Posterior cingulate gyrus (tissue), 11 donors: ENCODE data around the gene STUB1.
A peak's percentile ranks its signal among the peaks of the same experiment; 100 is the strongest.

Experiments
- DNase-seq, 10 donors: peaks; one replicate each; pipeline versions ENCODE4 v3.0.0 to v3.0.0-alpha.2; 2020 to 2021; ENCODE audit warnings: mixed read lengths in 3 of 10
- intact Hi-C: fragments of 100-400 bp; cut with DNase I; formaldehyde crosslinking; loops from one replicate; pipeline ENCODE4 v1.15.1; 2023

Gene STUB1

DNA sequence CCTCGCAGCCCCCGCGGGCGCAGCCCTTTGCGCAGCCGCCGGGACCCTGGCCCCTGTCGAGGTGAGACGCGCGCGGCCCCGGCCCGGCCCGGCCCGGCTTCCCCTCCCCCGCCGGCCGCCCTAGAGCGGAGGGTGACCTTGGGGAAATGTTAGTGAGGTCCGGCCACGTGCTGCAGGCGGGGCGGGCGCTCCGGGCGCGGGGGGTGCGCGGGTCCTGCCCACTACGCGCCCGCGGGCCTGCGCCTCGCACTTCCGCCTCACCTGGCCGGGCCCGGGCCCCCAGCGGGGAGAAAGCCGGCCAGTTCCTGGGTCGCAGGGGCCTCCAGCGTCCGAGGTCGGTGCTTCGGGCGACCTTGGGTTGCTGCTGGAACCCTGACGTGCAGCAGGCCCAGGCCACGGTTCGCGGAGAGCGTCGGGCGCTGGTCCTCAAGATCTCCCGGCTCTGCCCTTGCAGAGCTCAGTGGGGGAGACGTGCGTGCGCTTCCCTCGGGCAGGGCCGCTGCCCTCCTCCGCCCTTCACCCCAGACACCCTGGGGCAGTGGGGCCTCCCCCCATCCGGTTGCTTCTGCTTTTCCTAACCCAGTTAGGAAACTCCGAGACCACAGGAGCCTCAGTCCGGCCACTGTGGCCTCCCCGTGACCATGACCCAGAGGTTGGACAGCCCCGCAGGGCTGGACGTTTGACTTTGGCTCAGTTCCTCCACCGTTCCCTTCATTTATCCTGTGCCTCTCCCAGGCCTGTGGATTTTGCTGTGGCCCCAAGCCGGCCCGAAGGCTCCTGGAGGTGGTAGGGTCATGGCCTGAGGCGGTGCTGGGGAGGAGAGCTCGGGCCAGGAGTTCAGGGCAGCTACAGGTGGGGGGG lies 37.8 kb upstream of the STUB1 start:
- DNase-seq = peak in 4 of 10 donors; percentile 31 to 87 (median 48)
- intact Hi-C loops = no loop called here

- intact Hi-C loops = no loop called here
- DNase-seq = no peak
These were observed 37.2 kb upstream of the STUB1 start for GRCh38 chr16:643050-643368.

- intact Hi-C loops = no loop called here
- DNase-seq = no peak
These were observed 35.7 kb upstream of the STUB1 start for GRCh38 chr16:644556-644955.

DNA sequence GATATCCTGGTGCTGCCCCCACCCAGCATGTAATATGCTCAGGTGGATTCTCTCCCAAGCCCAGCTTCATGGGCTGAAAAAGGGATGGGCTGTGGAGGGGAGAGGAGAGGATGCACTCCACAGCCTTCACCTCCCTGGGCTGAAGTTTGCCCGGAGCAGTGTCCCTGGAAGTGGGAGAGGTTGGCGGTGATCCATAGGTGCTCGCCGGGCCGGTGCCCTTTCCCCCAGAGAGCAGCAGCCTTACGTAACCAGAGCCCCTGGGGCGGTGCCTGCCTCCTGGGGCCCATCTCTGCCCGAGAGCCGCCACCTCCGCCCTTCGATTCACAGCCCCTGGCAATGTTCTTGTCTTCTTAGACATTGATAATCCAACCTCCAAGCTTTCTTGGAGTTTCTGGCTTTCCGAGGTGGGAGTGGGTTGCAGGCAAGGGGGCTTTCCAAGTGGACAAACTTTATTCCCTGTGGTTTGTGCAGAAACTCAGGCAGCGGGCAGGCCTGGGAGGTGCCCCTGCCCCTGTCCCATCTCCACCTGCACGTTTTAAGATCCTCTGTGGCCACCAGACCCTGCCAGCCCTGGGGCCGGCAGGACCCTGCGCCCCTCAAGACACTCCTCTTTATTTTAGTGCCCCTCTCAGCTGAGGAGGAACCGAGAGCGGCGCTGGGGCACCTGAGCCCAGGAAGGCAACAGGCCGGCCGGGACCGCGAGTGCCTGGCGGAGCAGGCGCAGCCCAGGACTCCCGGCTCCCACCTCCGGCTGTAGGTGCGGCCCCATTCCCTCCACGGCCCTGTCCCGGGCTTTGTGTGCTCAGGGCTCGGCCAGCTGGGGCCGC lies 34.1 kb upstream of the STUB1 start:
- intact Hi-C loops = no loop called here
- DNase-seq = no peak

DNA sequence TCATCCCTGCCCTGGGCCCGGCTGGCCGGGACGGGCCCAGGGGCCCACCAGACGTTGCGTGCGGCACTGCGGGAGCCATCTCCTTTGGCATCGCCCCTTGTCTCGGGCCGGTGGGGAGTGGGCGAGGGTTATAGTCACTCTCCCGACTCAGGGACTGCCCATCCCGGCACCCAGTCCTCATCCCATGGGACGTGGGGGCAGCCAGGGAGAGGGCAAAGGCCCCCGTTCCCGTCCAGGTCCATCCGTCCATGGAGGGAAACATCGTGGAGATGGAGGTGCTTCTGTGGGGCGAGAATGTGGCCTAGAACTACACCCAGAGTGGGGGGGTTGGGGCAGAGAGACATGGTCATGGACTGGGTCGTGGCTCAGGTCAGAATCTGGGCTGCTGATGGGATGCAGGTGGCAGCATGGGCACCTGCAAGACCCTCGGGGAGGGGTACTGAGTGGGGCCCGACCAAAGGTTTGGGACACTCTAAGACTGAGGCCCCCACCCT lies 33.5 kb upstream of the STUB1 start:
- DNase-seq = no peak

DNA sequence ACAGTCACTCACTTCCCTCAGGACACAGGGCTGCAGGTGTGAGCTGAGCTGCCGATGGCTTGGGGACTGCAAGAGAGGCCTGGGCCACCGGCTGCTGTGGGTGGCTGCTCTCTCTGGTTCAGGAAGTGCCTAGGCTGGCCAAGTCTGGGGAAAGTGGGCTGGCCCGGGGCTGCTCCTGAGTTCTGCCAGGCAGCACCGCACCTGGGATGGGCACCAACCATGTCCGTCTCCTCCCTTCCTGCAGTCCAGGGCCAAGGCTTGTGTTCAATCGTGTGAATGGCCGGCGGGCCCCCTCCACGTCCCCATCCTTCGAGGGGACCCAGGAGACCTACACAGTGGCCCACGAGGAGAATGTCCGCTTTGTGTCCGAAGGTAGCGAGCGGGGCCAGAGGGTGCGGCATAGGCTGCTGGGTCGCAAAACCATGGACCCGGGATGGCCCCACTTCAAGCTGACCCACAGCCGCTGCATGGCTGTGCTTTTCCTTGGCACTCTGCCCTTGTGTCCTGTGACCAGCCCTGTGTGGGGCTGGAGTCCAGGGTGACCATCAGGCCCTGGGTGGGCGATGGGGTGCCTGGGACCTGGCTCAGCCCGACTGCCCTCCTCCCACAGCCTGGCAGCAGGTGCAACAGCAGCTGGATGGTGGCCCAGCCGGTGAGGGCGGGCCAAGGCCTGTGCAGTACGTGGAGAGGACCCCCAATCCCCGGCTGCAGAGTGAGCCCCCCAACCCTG lies 32.9 kb upstream of the STUB1 start:
- no peak for DNase-seq
- intact Hi-C loops = no loop called here

More for the DNA sequence above, 33.5 kb upstream of the STUB1 start:
- intact Hi-C loops = no loop called here

DNA sequence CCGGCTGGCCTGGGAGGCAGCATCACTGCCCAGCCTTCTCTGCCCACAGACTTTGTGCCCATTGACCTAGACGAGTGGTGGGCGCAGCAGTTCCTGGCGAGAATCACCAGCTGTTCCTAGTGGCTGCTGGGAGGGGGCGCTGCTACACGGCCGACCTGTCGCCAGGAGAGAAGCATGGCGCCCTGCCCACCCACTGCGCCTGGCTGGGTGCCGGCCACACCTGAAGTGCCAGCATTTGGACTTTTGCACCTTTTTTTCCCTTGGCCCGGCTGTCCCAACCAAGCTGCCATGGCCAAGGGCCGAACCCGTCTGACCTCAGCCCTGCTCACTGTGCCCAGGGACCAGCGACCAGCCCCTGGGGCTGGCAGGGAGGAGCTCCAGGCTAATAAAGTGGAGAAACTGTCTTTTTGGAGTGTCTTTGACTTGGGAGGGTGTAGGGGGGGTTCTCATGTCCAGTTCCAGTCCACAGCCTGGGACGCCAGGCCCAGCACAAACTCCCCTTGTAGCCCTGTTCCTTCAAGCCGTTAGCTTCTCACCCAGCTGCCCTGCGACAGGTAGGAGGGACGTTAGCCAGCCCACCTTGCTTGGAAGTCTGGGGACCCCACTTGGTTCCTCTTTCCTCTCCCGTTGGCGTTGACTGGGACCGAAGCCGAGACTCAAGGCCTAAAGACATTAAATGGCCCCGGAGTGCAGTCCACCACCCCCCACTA lies 32.0 kb upstream of the STUB1 start:
- intact Hi-C loops = no loop called here
- no peak for DNase-seq

DNA sequence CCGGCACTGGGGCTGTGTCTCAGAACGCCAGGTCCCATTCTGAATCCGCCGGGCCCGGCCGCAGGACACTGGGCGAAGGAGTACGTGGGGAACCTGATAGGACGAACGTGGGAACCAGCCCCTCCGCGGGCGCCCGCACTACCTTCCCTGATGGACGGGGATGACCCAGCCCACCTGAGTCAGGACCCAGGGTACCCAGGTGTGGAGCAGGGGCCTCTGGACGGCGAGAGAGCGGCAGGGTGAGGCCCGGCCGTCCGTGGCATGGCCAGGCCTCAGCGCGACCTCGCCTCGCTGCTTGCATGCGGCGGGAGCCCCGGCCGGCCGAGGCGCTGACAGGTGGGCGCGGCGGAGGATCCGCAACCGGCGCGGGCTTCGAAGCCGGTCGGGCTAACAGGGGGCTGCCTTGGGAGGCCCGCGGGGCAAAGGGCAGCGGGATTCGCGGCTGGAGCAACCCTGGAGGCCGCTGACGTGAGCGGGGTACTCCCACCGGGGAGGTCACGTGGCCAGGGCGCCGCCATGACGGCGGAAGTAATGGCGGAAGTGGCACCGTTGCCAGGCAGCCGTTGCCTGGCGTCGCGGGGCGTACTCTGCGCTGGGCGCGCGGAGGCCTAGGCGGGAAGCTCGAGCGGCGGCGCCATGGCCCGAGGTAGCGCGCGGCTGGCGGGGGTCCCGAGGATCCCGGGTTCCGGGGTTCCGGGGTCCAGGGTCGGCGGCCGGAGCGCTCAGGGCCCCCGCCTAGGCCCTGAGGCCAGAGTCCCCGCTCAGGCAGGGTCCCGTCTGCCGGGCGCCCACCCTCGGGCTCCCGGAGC lies 31.2 kb upstream of the STUB1 start, which contains the start of gene WDR90:
Gene WDR90, plus strand, starts transcription at position 585 of the 809 bp plus-strand sequence. Its CDS starts 52 bp downstream, at position 637.
- intact Hi-C loops = no loop called here
- DNase-seq = peak; percentile 92 to 99 (median 96)

- DNase-seq = no peak
- intact Hi-C loops = no loop called here
These were observed 30.6 kb upstream of the STUB1 start for GRCh38 chr16:649631-650030.

DNA sequence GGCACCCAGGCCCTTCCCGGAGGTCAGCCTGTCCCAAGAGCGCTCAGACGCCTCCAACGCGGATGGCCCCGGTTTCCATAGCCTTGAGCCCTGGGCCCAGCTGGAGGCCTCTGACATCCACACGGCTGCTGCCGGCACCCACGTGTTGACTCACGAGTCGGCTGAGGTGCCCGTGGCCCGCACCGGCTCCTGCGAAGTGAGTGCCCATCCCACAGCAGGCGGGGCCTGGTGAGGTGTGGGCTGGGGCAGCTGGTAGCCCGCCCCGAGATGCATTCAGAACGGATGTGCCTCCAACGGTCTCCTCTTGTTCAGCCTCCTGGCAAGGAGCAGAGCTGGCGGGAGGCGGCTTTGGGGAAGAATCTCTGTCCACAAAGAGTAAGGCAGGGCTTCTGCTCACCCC lies 28.4 kb upstream of the STUB1 start:
- intact Hi-C loops = no loop called here
- DNase-seq = no peak

DNA sequence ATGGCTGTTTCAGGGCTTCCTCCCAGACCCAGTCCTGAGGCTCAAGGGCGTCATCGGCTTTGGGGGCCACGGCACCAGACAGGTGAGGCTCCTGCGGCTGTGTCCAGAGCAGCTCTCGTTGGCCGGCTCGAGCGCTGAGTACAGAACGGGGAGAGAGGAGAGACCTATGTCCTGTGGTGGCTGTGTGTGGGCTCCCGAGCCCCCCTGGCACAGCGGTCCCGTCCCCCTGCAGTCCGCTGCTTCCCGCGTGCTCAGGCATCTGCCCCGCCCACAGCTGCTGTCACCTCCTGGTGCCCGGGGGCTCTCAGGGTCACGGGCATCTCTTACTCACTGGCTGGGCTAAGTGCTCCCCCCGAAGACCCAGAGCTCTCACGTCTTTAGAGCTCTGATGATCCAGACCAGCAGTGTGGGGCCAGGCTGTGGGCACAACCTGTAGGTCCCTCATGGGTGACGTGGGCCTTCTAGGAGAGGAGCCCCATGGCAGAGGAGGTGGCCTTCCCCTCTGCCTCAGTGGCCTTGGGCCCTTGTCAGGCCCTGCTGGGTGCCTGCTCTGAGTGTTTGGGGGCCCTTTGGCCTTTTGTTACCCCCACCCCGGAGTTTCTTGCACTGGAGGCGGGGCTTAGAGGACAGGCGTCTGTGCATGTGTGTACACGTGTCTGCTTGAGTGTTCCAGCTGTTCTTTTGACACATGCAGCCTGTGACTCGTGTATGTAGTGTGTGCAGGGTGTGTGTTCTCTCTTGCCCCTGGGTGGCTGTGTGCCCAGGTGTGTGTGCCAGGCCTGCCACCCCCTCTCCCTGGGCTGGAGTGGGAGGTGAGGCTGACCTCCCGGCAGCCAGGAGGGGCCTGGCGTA lies 27.5 kb upstream of the STUB1 start:
- intact Hi-C loops = no loop called here
- DNase-seq = no peak

DNA sequence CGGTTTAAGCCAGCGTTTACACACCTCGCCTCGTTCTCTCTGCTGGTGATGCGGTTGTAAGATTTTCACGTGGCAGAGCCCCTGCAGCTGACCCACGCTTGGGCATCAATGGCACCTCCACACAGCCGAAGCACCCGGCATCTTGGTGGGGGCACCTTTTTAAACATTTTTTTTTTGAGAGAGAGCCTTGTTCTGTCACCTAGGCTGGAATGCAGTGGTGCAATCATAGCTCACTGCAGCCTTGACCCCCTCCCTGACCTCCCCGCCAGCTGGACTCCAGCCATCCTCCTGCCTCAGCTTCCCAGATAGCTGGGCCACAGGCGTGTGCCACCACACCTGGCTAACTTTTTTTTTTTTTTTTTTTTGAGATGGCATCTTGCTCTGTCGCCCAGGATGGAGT lies 26.2 kb upstream of the STUB1 start:
- intact Hi-C loops = no loop called here
- no peak for DNase-seq

DNA sequence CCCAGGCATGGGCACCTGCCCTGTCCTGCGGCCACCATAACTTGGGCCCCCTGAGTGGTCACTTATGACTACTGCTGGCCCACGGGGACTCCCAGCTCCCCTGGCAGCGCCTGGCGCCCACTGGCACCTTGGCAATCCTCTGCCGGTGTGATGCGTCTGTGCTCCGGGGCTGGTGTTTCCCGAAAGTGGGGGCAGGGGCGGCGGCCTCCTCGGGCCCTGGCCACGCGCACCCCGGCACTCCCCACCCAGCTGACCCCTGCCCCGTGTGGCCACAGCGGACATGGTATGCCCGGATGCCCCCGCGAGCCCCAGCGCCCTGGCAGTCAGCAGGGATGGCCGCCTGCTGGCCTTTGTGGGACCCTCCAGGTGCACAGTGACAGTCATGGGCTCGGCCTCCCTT lies 22.7 kb upstream of the STUB1 start:
- intact Hi-C loops = no loop called here
- no peak for DNase-seq

DNA sequence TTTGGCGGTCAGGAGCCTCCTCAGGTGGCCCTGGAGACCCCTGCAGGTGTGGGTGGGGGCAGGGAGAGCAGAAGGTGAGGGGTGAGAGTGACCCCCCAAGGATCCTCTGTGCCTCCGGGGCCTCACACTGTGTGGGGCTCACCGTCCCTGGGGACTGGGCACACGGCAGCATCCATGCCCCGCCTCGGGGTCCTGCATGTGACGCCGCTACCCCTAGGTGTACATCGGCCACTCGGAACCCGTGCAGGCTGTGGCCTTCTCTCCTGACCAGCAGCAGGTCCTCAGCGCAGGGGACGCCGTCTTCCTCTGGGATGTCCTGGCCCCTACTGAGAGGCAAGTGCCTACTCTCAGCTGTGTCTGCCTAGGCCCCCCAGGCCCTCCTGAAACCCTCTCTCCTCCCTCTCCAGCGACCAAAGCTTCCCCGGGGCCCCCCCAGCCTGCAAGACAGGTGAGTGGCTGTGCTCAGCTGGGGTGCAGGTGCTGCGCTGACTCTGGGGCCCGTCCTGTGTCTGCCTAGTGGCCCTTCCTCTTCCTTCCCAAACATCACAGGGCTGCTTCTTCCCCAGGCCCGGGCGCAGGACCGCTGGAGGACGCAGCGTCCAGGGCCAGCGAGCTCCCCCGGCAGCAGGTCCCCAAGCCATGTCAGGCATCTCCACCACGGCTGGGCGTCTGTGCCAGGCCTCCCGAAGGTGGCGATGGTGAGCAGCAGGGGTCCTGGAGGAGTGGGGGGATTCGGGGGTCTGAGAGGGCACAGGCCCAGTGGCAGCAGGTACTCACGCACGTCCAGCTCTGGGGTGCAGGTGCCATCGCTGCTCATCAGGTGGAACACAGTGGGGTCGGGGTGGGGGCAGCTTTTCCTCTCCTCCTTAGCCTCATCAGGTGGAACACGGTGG lies 21.3 kb upstream of the STUB1 start:
- intact Hi-C loops = no loop called here
- DNase-seq = no peak

DNA sequence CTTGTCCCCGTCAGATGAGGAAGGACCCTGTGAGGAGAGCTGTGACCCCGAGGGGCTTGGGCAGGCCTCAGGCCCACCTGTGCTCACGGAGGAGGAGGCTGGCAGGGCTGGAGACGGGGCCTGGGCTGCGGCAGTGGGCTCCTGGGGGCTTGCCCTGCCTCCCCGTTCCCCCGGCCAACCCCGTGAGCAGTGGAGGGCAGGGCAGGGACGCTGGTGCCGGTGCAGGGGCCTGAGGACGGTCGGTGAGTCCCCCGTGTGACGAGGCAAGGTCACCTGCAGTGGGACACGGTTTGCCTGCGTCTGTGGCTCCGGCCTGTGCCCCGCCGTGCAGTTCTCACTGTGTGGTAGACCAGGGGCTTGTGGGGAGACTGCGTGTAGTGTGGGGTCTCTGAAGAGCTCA lies 20.6 kb upstream of the STUB1 start:
- no peak for DNase-seq
- intact Hi-C loops = no loop called here

GRCh38 chr16:660132-660458 lies 20.1 kb upstream of the STUB1 start:
- intact Hi-C loops = no loop called here
- DNase-seq = no peak

DNA sequence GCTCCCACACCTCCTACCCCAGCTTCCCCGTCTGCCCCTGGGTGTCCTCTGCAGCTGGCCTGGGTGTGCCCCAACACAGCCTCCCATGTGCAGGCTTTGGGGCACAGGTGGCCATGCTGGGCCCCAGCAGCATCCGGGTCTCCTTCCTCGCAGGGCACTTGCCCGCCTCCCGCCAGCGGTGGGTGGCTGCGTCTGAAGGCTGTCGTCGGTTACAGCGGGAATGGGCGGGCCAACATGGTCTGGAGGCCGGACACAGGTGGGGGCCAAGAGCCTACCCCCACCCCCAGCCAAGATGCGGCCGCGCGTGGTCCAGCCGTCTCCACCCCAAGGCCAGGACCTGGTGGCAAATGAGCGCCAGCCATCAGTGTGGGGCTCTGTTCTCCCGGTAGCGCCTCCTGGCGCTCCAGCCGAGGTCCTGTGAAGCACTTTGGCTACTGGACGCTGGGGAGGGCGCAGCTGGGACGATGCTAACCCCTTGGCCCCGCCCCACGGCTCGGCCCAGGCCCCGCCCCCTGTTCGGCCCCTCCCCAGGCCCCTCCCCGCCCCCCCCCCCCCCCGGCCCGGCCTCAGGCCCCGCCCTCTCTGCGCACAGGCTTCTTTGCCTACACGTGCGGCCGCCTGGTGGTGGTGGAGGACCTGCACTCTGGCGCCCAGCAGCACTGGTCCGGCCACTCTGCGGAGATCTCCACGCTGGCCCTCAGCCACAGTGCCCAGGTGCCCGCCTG lies 19.6 kb upstream of the STUB1 start:
- peak; percentile 69 to 98 (median 84) for DNase-seq
- intact Hi-C loops = no loop called here
